Measurements from ENCODE around the gene CRISPLD2.

CRISPLD2 gene

DNA sequence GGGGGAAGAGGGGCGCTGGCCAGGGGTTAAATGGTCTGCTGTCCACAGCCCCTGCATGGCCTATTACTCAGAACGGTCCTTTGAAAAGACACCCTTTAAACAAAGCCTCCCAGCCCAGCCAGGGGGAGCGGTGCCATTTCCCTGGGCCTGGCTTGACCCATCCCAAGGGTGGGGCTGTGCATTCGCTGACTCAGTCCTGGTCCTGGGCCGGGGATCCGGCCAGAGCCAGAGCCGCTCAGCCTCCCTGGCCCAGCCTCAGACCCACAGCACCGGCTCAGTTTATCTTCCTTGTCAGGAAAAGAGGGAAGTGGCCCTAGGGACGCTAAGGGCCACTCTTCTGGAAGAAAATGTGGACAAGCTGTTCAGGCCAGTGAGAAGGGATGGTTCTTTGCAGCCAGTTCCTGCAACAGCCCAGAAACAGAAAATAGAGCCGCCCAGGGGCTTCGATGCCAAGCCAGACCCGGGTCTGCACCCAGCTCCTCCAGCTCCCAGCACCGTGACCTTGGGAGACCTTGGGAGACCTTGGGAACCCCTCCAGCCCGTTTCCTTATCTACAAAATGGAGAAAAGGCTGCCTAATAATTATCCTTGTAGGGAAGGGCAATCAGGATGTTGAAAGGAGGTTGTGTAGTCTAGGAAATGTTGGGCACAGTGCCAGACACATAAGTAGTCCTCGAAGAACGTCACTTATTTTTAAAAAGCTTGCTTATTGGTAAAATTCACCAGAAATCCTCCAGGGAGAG is 109.1 kb downstream of the CRISPLD2 start:
- H3K4me3 ChIP-seq (ENCODE audit: control insufficient read depth, low read depth, low read length): no peak overlapping the region
- no peak for DNase-seq (ENCODE audit: low read depth)
- TF ChIP-seq, protein P1, sequence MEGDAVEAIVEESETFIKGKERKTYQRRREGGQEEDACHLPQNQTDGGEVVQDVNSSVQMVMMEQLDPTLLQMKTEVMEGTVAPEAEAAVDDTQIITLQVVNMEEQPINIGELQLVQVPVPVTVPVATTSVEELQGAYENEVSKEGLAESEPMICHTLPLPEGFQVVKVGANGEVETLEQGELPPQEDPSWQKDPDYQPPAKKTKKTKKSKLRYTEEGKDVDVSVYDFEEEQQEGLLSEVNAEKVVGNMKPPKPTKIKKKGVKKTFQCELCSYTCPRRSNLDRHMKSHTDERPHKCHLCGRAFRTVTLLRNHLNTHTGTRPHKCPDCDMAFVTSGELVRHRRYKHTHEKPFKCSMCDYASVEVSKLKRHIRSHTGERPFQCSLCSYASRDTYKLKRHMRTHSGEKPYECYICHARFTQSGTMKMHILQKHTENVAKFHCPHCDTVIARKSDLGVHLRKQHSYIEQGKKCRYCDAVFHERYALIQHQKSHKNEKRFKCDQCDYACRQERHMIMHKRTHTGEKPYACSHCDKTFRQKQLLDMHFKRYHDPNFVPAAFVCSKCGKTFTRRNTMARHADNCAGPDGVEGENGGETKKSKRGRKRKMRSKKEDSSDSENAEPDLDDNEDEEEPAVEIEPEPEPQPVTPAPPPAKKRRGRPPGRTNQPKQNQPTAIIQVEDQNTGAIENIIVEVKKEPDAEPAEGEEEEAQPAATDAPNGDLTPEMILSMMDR (IDR thresholded peaks at IDR 0.05; ENCODE audit: control insufficient read depth, insufficient read depth, low read depth, low read length, missing control alignments): no peak

DNA sequence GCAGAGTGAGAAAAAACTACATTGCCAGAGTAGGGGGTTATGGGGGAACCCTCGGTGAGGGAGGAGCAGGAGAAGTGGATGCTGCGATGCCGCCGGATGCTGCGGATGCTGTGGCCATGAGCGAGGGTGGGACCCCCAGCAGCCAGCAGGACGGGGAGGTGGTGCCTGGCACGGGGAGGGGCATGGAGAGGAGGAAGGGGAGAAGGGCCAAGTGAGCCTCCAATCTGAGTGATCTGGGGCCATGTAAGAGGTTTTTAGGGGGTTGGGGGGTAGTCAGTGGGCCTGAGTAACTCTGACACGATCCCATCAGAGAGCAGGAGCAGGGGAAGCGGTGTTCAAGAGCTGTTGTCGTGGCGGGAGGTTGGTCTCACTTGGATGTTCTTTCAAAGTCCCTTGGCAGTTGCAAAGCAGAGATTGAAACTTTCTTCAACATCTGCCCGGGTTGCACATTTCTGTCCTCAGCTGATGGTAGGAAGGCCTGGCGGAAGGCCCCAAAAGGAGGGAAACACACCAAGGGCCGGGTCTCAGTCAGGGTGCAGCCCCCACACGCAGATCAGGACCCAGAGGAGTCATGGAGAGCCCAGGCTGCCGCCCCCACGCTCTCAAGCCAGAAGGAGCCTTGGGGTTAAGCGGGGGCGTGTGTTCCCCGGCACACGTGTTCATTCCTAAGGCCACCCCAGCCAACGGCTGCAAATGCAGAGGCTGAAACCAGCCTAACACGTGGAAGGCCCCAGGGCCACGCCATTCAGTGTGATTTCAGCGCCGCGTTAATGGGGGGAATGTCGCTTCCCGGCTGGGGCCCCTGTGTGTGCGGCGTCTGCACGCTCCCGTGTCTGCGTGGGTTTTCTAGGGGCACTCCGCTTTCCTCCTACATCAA is 109.9 kb downstream of the CRISPLD2 start:
- no peak for DNase-seq (ENCODE audit: low read depth)
- TF ChIP-seq, protein P1 (IDR thresholded peaks at IDR 0.05; ENCODE audit: control insufficient read depth, insufficient read depth, low read depth, low read length, missing control alignments): no peak
- H3K4me3 ChIP-seq (ENCODE audit: control insufficient read depth, low read depth, low read length): no peak overlapping the region

DNA sequence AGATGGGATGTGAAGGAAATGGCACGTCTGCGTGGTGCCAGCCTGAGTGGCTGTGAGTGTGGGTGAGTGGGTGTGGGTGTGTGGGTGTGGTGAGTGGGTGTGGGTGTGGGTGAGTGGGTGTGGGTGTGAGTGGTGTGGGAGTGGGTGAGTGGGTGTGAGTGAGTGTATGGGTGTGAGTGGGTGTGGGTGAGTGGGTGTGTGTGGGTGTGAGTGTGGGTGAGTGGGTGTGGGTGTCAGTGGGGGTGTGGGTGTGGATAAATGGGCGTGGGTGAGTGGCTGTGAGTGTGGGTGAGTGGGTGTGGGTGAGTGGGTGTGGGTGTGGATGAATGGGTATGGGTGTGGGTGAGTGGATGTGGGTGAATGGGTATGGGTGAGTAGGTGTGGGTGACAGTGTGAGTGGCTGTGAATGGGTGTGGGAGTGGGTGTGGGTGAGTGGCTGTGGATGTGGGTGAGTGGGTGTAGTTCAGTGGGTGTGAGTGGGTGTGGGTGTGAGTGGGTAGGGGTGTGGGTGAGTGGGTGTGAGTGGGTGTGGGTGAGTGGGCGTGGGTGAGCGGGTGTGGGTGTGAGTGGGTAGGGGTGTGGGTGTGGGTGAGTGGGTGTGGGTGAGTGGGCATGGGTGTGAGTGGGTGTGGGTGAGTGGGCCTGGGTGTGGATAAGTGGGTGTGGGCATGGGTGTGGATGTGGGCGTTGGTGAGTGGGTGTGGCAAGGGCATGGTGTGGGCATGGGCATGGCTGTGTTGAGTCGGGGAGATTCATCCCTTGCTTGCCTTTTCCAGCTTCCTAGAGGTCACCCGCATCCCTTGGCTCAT is 110.7 kb downstream of the CRISPLD2 start:
- TF ChIP-seq, protein P1 (IDR thresholded peaks at IDR 0.05; ENCODE audit: control insufficient read depth, insufficient read depth, low read depth, low read length, missing control alignments): no peak

DNA sequence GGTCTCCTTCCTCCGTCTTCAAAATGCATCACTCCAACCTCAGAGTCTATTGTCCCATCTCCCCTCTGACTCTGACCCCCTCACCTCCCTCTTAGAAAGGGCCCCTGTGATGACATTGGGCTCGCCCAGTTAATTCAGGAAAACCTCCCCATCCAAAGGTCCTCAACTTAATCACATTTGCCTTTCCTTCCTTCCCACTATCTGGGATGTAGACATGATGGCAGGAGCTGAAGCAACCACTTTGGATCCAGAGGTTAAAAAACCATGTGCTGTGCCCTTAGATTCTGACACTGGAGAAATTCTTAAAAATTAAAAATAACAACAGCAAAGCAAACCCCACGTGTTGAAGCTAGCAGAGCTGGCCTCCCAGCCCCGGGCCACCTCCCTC is 111.3 kb downstream of the CRISPLD2 start:
- TF ChIP-seq, protein P1 (IDR thresholded peaks at IDR 0.05; ENCODE audit: control insufficient read depth, insufficient read depth, low read depth, low read length, missing control alignments): no peak
- no peak for DNase-seq (ENCODE audit: low read depth)

More for the DNA sequence above, 110.7 kb downstream of the CRISPLD2 start:
- DNase-seq (ENCODE audit: low read depth): no peak
- no peak overlapping the region for H3K4me3 ChIP-seq (ENCODE audit: control insufficient read depth, low read depth, low read length)

DNA sequence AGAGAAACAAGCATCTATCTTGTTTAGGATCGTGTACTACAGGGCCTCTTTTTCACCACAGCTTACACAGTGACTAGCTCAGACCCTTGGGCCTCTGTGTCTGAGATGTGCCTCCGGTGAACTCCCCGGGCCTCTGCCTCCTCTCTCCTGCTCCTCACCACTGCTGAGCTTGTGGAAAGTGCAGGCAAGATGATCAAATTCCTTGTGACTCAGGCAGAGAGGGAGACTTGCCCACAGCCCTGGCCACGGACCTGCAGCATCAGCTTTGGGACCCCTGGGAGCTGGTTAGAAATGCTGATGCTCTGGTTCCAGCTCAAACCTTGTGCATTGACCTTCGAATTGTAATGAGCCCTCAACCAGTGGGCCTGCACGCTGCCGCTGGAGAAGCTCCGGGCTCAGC is 111.7 kb downstream of the CRISPLD2 start:
- H3K4me3 ChIP-seq (ENCODE audit: control insufficient read depth, low read depth, low read length): no peak overlapping the region
- no peak for DNase-seq (ENCODE audit: low read depth)
- TF ChIP-seq, protein P1 (IDR thresholded peaks at IDR 0.05; ENCODE audit: control insufficient read depth, insufficient read depth, low read depth, low read length, missing control alignments): no peak

More for the DNA sequence above, 111.3 kb downstream of the CRISPLD2 start:
- H3K4me3 ChIP-seq (ENCODE audit: control insufficient read depth, low read depth, low read length): no peak overlapping the region

DNA sequence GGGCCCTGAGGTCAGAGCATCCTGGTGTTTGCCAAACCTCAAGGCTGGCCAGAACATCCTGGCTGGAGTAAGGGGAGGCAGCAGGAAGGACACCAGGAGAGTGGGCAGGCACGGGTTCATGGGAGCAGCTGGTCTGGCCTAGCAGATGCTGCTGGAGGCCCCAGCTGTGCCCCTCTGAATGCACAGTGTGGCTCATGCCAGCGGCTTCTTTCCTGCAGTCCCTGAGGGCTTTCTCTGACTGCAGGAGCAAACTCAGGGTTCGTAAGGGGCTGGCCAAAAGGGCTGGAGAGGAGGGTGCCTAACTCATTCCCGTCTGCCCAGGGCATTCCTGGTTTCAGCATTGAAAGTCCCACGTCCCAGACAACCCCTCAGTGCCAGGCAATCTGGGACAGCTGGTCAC is 112.9 kb downstream of the CRISPLD2 start:
- H3K4me3 ChIP-seq (ENCODE audit: control insufficient read depth, low read depth, low read length): no peak overlapping the region
- TF ChIP-seq, protein P1 (IDR thresholded peaks at IDR 0.05; ENCODE audit: control insufficient read depth, insufficient read depth, low read depth, low read length, missing control alignments): no peak
- DNase-seq (ENCODE audit: low read depth): no peak

All from AG09309 (cell line).